Cardiac muscle cell (in vitro differentiated cells and primary cell): Measurements from ENCODE around the gene IRAK4. TPM values are rescaled to one million over a fixed set of nuclear protein-coding genes. Genes with fewer than 3 reads are reported as not detected.

ENCODE experiments used
- DNase-seq, 2 donors: peaks; one replicate each; pipeline versions ENCODE4 v3.0.0 to v3.0.0-alpha.2; 2010 to 2017; ENCODE audit warnings: low read depth in 1 of 2, low spot score in 1 of 2
- H3K27ac ChIP-seq: fragments of 200-600 bp; sonication (generic); 2 replicates; pipeline ENCODE4 v1.5.1; 2016
- H3K27me3 ChIP-seq: fragments of 200-600 bp; sonication (generic); 2 replicates; pipeline ENCODE4 v1.6.0; 2016; ENCODE audit warnings: control low read depth
- H3K36me3 ChIP-seq: fragments of 200-600 bp; sonication (generic); 2 replicates; pipeline ENCODE4 v1.5.1; 2016; ENCODE audit warnings: control low read depth
- H3K4me1 ChIP-seq: fragments of 200-600 bp; sonication (generic); 2 replicates; pipeline ENCODE4 v1.8.1; 2017; ENCODE audit warnings: low read depth, mild to moderate bottlenecking, mixed run types
- H3K4me3 ChIP-seq: fragments of 200-600 bp; sonication (generic); 2 replicates; pipeline ENCODE4 v1.5.1; 2016; ENCODE audit warnings: mild to moderate bottlenecking
- H3K9me3 ChIP-seq: fragments of 200-600 bp; sonication (generic); 2 replicates; pipeline ENCODE4 v1.5.1; 2017; ENCODE audit warnings: low read depth, mild to moderate bottlenecking, control low read depth
- polyA plus RNA-seq: library from polyadenylated mRNA; unstranded; fragments of >200 nt; fragmentation: Nextera tagmentation; extraction: Ambion mirVana; gene quantifications from 2 replicates; pipeline ENCODE4 v1.2.1, GENCODE V29; 2016
- total RNA-seq: library from RNA; depleted of rRNA; stranded (reverse); fragments of >200 nt; gene quantifications from 2 replicates; pipeline ENCODE4 v1.2.3, GENCODE V29; 2016
- TF ChIP-seq, protein P1 (sequence below): IDR thresholded peaks from 2 replicates; pipeline ENCODE4 v1.5.1; 2012; ENCODE audit warnings: low read depth, mild to moderate bottlenecking, low read length

The IRAK4 gene
- total and polyA plus RNA-seq, 2 experiments from 2014 or later: not detected

- Histone ChIP-seq H3K27me3 (no peaks in the 10 kb centered on the region), H3K4me1 (no peaks in the 10 kb centered on the region), H3K4me3 (no peak overlapping the region), H3K9me3 (no peaks in the 10 kb centered on the region), H3K27ac (no peak overlapping the region), H3K36me3 (no peaks in the 10 kb centered on the region)
- TF ChIP-seq, protein P1, sequence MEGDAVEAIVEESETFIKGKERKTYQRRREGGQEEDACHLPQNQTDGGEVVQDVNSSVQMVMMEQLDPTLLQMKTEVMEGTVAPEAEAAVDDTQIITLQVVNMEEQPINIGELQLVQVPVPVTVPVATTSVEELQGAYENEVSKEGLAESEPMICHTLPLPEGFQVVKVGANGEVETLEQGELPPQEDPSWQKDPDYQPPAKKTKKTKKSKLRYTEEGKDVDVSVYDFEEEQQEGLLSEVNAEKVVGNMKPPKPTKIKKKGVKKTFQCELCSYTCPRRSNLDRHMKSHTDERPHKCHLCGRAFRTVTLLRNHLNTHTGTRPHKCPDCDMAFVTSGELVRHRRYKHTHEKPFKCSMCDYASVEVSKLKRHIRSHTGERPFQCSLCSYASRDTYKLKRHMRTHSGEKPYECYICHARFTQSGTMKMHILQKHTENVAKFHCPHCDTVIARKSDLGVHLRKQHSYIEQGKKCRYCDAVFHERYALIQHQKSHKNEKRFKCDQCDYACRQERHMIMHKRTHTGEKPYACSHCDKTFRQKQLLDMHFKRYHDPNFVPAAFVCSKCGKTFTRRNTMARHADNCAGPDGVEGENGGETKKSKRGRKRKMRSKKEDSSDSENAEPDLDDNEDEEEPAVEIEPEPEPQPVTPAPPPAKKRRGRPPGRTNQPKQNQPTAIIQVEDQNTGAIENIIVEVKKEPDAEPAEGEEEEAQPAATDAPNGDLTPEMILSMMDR: no peak
- no peak for DNase-seq
Observed at GRCh38 chr12:43754015-43754414, 4.7 kb upstream of the IRAK4 start.

GRCh38 chr12:43758247-43758727, 464 bp upstream of the IRAK4 start:
- peak in 1 of 2 donors; percentile 46 for DNase-seq
- H3K4me1 ChIP-seq: no peaks in the 10 kb centered on the region
- H3K27me3 ChIP-seq: no peaks in the 10 kb centered on the region
- H3K36me3 ChIP-seq: no peaks in the 10 kb centered on the region
- H3K27ac ChIP-seq: no peak overlapping the region
- TF ChIP-seq, protein P1: no peak
- no peak overlapping the region for H3K4me3 ChIP-seq
- no peaks in the 10 kb centered on the region for H3K9me3 ChIP-seq

GRCh38 chr12:43760396-43760795, 1.6 kb downstream of the IRAK4 start:
- Histone ChIP-seq H3K9me3 (no peaks in the 10 kb centered on the region), H3K4me3 (no peak overlapping the region), H3K27me3 (no peaks in the 10 kb centered on the region), H3K27ac (no peak overlapping the region), H3K4me1 (no peaks in the 10 kb centered on the region), H3K36me3 (no peaks in the 10 kb centered on the region)
- DNase-seq: no peak
- TF ChIP-seq, protein P1: no peak

GRCh38 chr12:43761500-43761899, 2.7 kb downstream of the IRAK4 start:
- DNase-seq: no peak
- TF ChIP-seq, protein P1: no peak
- Histone ChIP-seq H3K4me1 (no peaks in the 10 kb centered on the region), H3K9me3 (no peaks in the 10 kb centered on the region), H3K36me3 (no peaks in the 10 kb centered on the region), H3K4me3 (no peak overlapping the region), H3K27me3 (no peaks in the 10 kb centered on the region), H3K27ac (no peak overlapping the region)

GRCh38 chr12:43762596-43762995, 3.8 kb downstream of the IRAK4 start:
- Histone ChIP-seq H3K27me3 (no peaks in the 10 kb centered on the region), H3K4me3 (no peak overlapping the region), H3K36me3 (no peaks in the 10 kb centered on the region), H3K9me3 (no peaks in the 10 kb centered on the region), H3K27ac (no peak overlapping the region), H3K4me1 (no peaks in the 10 kb centered on the region)
- TF ChIP-seq, protein P1: no peak
- no peak for DNase-seq

- Histone ChIP-seq H3K27ac (no peak overlapping the region), H3K4me1 (no peaks in the 10 kb centered on the region), H3K27me3 (no peaks in the 10 kb centered on the region), H3K36me3 (no peaks in the 10 kb centered on the region), H3K9me3 (no peaks in the 10 kb centered on the region), H3K4me3 (no peak overlapping the region)
- TF ChIP-seq, protein P1: no peak
- DNase-seq: no peak
Observed at GRCh38 chr12:43763769-43764168, 5.0 kb downstream of the IRAK4 start.
